Type B pancreatic cell (in vitro differentiated cells): ENCODE measurements around the gene WNK2. TPM values are rescaled to one million over a fixed set of nuclear protein-coding genes. Genes with fewer than 3 reads are reported as not detected.

Experiments
- DNase-seq: peaks from one replicate; pipeline ENCODE4 v3.0.0; 2021; ENCODE audit warnings: mixed read lengths; ENCODE audit not compliant: unreplicated experiment; ENCODE audit errors: extremely low spot score
- H3K27ac Mint-ChIP-seq: 2 replicates; pipeline ENCODE4 v1.8.0; 2021; ENCODE audit warnings: mild to moderate bottlenecking, mixed read lengths
- H3K27me3 Mint-ChIP-seq: 2 replicates; pipeline ENCODE4 v1.8.0; 2021; ENCODE audit warnings: mixed read lengths
- H3K36me3 Mint-ChIP-seq: 2 replicates; pipeline ENCODE4 v1.8.0; 2021; ENCODE audit warnings: mixed read lengths
- H3K4me1 Mint-ChIP-seq: one replicate; pipeline ENCODE4 v1.8.0; 2021; ENCODE audit warnings: mixed read lengths; ENCODE audit not compliant: unreplicated experiment
- H3K4me3 Mint-ChIP-seq: 2 replicates; pipeline ENCODE4 v1.8.0; 2021; ENCODE audit warnings: mild to moderate bottlenecking, mixed read lengths
- H3K9me3 Mint-ChIP-seq: 2 replicates; pipeline ENCODE4 v1.8.0; 2021; ENCODE audit warnings: mixed read lengths
- CTCF ChIP-seq: fragments of 200-600 bp; sonication (generic); conservative IDR thresholded peaks from 2 replicates; pipeline ENCODE4 v1.5.0; 2021; ENCODE audit warnings: antibody characterized with exemption, mild to moderate bottlenecking
- total RNA-seq: library from RNA; stranded (reverse); gene quantifications from 2 replicates; pipeline ENCODE4 v1.2.1, GENCODE V29; 2021; ENCODE audit warnings: low replicate concordance

The WNK2 gene
- total RNA-seq, 1 donor from 2014 or later, result 75.5 TPM

- no peak overlapping the region for H3K4me3 Mint-ChIP-seq
Observed at GRCh38 chr9:93196096-93197055, 12.4 kb downstream of the WNK2 start.

GRCh38 chr9:93197670-93198069 is 13.7 kb downstream of the WNK2 start:
- H3K27ac Mint-ChIP-seq, result peak overlapping the region; percentile 29
- TF ChIP-seq CTCF, result no peak
- peaks cover 46% of the 10 kb centered on the region for H3K4me1 Mint-ChIP-seq
- no peak for DNase-seq
- no peaks in the 10 kb centered on the region for H3K9me3 Mint-ChIP-seq
- no peak overlapping the region for H3K4me3 Mint-ChIP-seq
- H3K27me3 Mint-ChIP-seq, result no peaks in the 10 kb centered on the region
- peaks cover 9% of the 10 kb centered on the region for H3K36me3 Mint-ChIP-seq

More at GRCh38 chr9:93196096-93197055, 12.4 kb downstream of the WNK2 start:
- peaks cover 35% of the 10 kb centered on the region for H3K4me1 Mint-ChIP-seq
- no peak for DNase-seq
- H3K27ac Mint-ChIP-seq, result peak overlapping the region; percentile 29
- TF ChIP-seq CTCF, result no peak
- no peaks in the 10 kb centered on the region for H3K27me3 Mint-ChIP-seq
- H3K36me3 Mint-ChIP-seq, result peaks cover 9% of the 10 kb centered on the region
- no peaks in the 10 kb centered on the region for H3K9me3 Mint-ChIP-seq

GRCh38 chr9:93198117-93198837 is 14.3 kb downstream of the WNK2 start:
- H3K4me3 Mint-ChIP-seq, result no peak overlapping the region
- H3K27me3 Mint-ChIP-seq, result no peaks in the 10 kb centered on the region
- peaks cover 50% of the 10 kb centered on the region for H3K4me1 Mint-ChIP-seq
- no peak for DNase-seq
- TF ChIP-seq CTCF, result no peak
- peaks cover 9% of the 10 kb centered on the region for H3K36me3 Mint-ChIP-seq
- H3K27ac Mint-ChIP-seq, result peak overlapping the region; percentile 29
- H3K9me3 Mint-ChIP-seq, result no peaks in the 10 kb centered on the region

- Mint-ChIP-seq H3K27ac (no peak overlapping the region), H3K36me3 (peaks cover 9% of the 10 kb centered on the region), H3K4me3 (no peak overlapping the region), H3K27me3 (no peaks in the 10 kb centered on the region), H3K4me1 (peaks cover 50% of the 10 kb centered on the region), H3K9me3 (no peaks in the 10 kb centered on the region)
- DNase-seq, result no peak
- TF ChIP-seq CTCF, result no peak
Observed at GRCh38 chr9:93198838-93199625, 15.1 kb downstream of the WNK2 start.

DNA sequence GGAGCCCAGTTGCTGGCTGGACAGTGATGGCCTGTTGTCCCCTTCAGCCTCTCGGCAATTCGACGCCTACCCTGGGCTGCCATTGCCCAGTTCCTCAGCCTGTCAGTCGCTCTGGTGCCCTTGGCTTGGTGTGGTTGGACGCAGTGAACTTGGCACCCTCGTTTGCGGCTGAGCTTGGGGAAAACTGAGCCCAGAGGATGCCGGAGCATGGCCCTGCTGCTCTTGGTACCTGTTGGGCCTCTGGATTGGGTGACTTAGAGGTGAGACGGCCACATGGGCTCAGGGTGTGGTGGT is 16.5 kb downstream of the WNK2 start:
- no peak for TF ChIP-seq CTCF
- DNase-seq, result no peak
- peak overlapping the region; percentile 84 for H3K27ac Mint-ChIP-seq
- no peak overlapping the region for H3K4me3 Mint-ChIP-seq
- peaks cover 9% of the 10 kb centered on the region for H3K36me3 Mint-ChIP-seq
- H3K9me3 Mint-ChIP-seq, result no peaks in the 10 kb centered on the region
- peaks cover 55% of the 10 kb centered on the region for H3K4me1 Mint-ChIP-seq
- H3K27me3 Mint-ChIP-seq, result no peaks in the 10 kb centered on the region
